ENCODE data around the gene PGBD5.

The PGBD5 gene

DNA sequence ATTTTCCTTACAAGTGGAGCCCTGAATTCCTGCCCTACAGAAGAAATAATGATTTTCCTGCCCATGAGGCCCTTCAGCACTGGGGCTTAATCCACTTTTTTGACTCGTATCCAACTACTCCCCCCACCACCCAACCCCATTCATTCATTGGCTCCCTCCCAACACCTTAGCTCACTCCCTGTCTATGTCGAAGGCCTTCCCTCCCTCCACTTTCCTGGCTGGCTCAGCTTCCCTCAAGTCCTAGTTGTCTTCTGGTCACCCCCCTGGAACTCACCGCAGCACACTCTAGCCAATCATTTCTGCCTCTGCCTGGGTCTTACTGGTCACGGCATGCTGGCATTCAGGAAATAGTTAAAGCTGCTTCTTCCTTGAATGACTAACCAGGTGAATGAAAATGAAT, 118.9 kb downstream of the PGBD5 start:
- TF ChIP-seq CTCF (conservative IDR thresholded peaks at IDR 0.05; ENCODE audit: low read depth): no peak
- H3K27ac ChIP-seq: peak overlapping the region; percentile 44; the same call in 1 of the 2 replicates
- CTCF ChIA-PET: no interaction called here
- POLR2A ChIA-PET (ENCODE audit: low non-redundant PET): no interaction called here
- DNase-seq (ENCODE audit: low spot score): peak; percentile 32

- ChIA-PET CTCF (interaction anchor here (1.3 kb wide), 1 partner anchor 591 kb away, joined by 3 read pairs; no protein-coding TSS in a partner anchor), POLR2A (ENCODE audit: low non-redundant PET) (no interaction called here)
- TF ChIP-seq CTCF (conservative IDR thresholded peaks at IDR 0.05; ENCODE audit: low read depth): no peak
- H3K27ac ChIP-seq: no peak overlapping the region
- no peak for DNase-seq (ENCODE audit: low spot score)
These were observed 120.0 kb downstream of the PGBD5 start for GRCh38 chr1:230306169-230306568.

DNA sequence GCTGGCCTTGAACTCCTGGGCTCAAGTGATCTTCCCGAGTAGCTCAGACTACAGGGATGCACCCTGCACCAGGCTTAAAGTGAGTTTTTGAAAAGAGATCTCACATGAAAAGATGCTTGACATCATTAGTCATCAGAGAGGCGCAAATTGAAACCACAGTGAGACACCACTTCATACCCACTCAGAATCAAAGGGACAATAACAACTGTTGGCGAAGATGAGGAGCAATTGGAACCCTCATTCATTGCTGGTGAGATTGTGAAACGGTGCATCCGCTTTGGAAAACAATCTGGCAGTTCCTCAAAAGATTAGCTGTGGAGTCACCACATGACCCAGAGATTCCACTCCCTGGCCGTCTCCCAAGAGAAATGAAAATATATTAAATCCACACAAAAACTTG, 122.3 kb downstream of the PGBD5 start:
- no peak for DNase-seq (ENCODE audit: low spot score)
- ChIA-PET CTCF (interaction anchor here (0.9 kb wide), 1 partner anchor 685 kb away, joined by 3 read pairs; no protein-coding TSS in a partner anchor), POLR2A (ENCODE audit: low non-redundant PET) (no interaction called here)
- TF ChIP-seq CTCF (conservative IDR thresholded peaks at IDR 0.05; ENCODE audit: low read depth): no peak
- H3K27ac ChIP-seq: no peak overlapping the region

DNA sequence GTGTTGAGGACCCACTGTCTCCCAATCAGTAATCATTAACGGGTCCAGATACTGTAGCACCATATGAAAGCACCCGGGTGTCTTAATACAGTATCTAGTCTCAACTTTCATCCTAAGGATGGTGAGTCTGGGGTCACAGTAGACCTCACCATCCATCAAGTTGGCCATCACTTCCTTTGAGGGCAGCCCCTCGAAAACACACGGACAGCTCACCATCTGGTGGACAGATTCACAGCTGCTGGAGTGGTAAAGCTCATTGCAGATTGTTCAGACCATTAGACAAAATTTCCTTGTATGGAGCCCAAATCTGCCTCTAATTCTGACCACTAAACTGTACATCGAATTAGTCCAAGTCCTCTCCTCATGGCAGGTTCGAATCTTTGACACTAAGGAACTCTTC, 123.1 kb downstream of the PGBD5 start:
- DNase-seq (ENCODE audit: low spot score): no peak
- POLR2A ChIA-PET (ENCODE audit: low non-redundant PET): no interaction called here
- H3K27ac ChIP-seq: no peak overlapping the region
- CTCF ChIA-PET: interaction anchor here (0.5 kb wide), 1 partner anchor 54 kb away, joined by 3 read pairs; no protein-coding TSS in a partner anchor
- no peak for TF ChIP-seq CTCF (conservative IDR thresholded peaks at IDR 0.05; ENCODE audit: low read depth)

DNA sequence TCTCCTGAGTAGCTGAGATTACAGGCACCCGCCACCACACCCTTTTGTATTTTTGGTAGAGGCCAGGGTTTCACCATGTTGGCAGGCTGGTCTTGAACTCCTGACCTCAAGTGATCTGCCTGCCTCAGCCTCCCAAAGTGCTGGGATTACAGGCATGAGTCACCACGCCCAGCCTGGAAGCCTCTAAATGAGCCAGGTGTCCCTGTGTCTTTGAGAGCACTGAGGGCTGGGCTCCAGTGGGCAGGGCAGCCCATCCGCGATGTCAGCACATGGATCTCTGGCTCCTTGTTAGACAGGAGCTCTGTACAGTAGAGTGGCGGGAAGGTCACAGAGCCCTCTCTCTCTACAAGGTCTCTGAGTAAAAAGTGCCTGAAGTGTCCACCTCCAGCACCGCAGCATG, 124.3 kb downstream of the PGBD5 start:
- DNase-seq (ENCODE audit: low spot score): no peak
- CTCF ChIA-PET: no interaction called here
- H3K27ac ChIP-seq: no peak overlapping the region
- TF ChIP-seq CTCF (conservative IDR thresholded peaks at IDR 0.05; ENCODE audit: low read depth): no peak
- POLR2A ChIA-PET (ENCODE audit: low non-redundant PET): no interaction called here

- no peak for TF ChIP-seq CTCF (conservative IDR thresholded peaks at IDR 0.05; ENCODE audit: low read depth)
These were observed 124.8 kb downstream of the PGBD5 start for GRCh38 chr1:230301322-230301721.

More at GRCh38 chr1:230301322-230301721, 124.8 kb downstream of the PGBD5 start:
- no peak overlapping the region for H3K27ac ChIP-seq
- ChIA-PET CTCF (interaction anchor here (0.6 kb wide), 1 partner anchor 532 kb away, joined by 5 read pairs; no protein-coding TSS in a partner anchor), POLR2A (ENCODE audit: low non-redundant PET) (no interaction called here)
- DNase-seq (ENCODE audit: low spot score): no peak
